CD4-positive, alpha-beta memory T cell (primary cell): ENCODE data around the gene ARHGEF33. TPM values are rescaled to one million over a fixed set of nuclear protein-coding genes. Genes with fewer than 3 reads are reported as not detected.
A peak's percentile ranks its signal among the peaks of the same experiment; 100 is the strongest.

Experiments used
- CTCF ChIA-PET: fragments of 350-600 bp; sonication (Branson Sonifier 250); formaldehyde crosslinking; loops from one replicate; lab custom pipeline; 2021; ENCODE audit warnings: inconsistent platforms; ENCODE audit not compliant: partially characterized antibody; lab: Charles Lee
- POLR2A ChIA-PET: fragments of 350-600 bp; sonication (Branson Sonifier 250); formaldehyde crosslinking; loops from one replicate; lab custom pipeline; 2021; ENCODE audit not compliant: partially characterized antibody; lab: Charles Lee
- DNase-seq, 5 donors: peaks; one replicate each; pipeline versions ENCODE4 v3.0.0 to v3.0.0-alpha.2; 2020 to 2022; ENCODE audit warnings: mixed read lengths in 1 of 5
- H3K27ac ChIP-seq: one replicate; pipeline ENCODE4 v1.7.0; 2013; ENCODE audit warnings: low read depth, low read length
- H3K27me3 ChIP-seq: 2 replicates; pipeline ENCODE4 v1.7.0; 2013; ENCODE audit warnings: mild to moderate bottlenecking, low read length, moderate library complexity; ENCODE audit not compliant: insufficient read depth
- H3K36me3 ChIP-seq: 2 replicates; pipeline ENCODE4 v1.7.0; 2013; ENCODE audit warnings: mild to moderate bottlenecking, low read length, moderate library complexity; ENCODE audit not compliant: insufficient read depth
- H3K4me1 ChIP-seq: 2 replicates; pipeline ENCODE4 v1.7.0; 2013; ENCODE audit warnings: mild to moderate bottlenecking, low read length, moderate library complexity; ENCODE audit not compliant: insufficient read depth
- H3K4me3 ChIP-seq, 2 donors: one replicate each; pipeline ENCODE4 v1.7.0; 2013; ENCODE audit warnings: low read length in 2 of 2, mild to moderate bottlenecking in 1 of 2
- H3K9me3 ChIP-seq, 2 donors: one replicate each; pipeline ENCODE4 v1.7.0; 2013; ENCODE audit warnings: low read length in 2 of 2, control low read depth in 1 of 2; ENCODE audit not compliant: control insufficient read depth in 1 of 2
- H3K27ac Mint-ChIP-seq, 7 donors: one replicate each; pipeline ENCODE4 v1.8.0; 2020 to 2021; ENCODE audit warnings: mixed read lengths in 7 of 7, mild to moderate bottlenecking in 6 of 7, inconsistent platforms in 3 of 7, moderate library complexity in 3 of 7
- H3K27me3 Mint-ChIP-seq, 2 donors: one replicate each; pipeline ENCODE4 v1.8.0; 2020 to 2021; ENCODE audit warnings: mixed read lengths in 2 of 2
- H3K36me3 Mint-ChIP-seq, 2 donors: one replicate each; pipeline ENCODE4 v1.8.0; 2020 to 2021; ENCODE audit warnings: mixed read lengths in 2 of 2, inconsistent platforms in 1 of 2, mild to moderate bottlenecking in 1 of 2
- H3K4me1 Mint-ChIP-seq, 4 donors: one replicate each; pipeline ENCODE4 v1.8.0; 2020 to 2021; ENCODE audit warnings: mixed read lengths in 4 of 4, mild to moderate bottlenecking in 1 of 4
- H3K4me3 Mint-ChIP-seq, 8 donors: one replicate each; pipeline ENCODE4 v1.8.0; 2020 to 2021; ENCODE audit warnings: mixed read lengths in 8 of 8, mild to moderate bottlenecking in 7 of 8, moderate library complexity in 6 of 8, inconsistent platforms in 3 of 8
- H3K9me3 Mint-ChIP-seq, 8 donors: one replicate each; pipeline ENCODE4 v1.8.0; 2020 to 2021; ENCODE audit warnings: mixed read lengths in 8 of 8, mild to moderate bottlenecking in 5 of 8, inconsistent platforms in 3 of 8, moderate library complexity in 1 of 8
- intact Hi-C: fragments of 100-400 bp; cut with micrococcal nuclease; formaldehyde crosslinking; loops from one replicate; pipeline ENCODE4 v1.15.1; 2023
- polyA plus RNA-seq, 2 donors: library from polyadenylated mRNA; unstranded; fragments of 300-500 nt; fragmentation: Illumina TruSeq; gene quantifications; one replicate each; pipeline ENCODE4 v1.2.3, GENCODE V29; 2021
- total RNA-seq, 2 experiments: library from RNA; stranded (reverse); gene quantifications; one replicate each; pipeline ENCODE4 v1.2.3, GENCODE V29; 2021

Gene ARHGEF33
- total and polyA plus RNA-seq, 4 experiments from 2014 or later: 0.09 to 0.53 TPM; not detected in 2

DNA sequence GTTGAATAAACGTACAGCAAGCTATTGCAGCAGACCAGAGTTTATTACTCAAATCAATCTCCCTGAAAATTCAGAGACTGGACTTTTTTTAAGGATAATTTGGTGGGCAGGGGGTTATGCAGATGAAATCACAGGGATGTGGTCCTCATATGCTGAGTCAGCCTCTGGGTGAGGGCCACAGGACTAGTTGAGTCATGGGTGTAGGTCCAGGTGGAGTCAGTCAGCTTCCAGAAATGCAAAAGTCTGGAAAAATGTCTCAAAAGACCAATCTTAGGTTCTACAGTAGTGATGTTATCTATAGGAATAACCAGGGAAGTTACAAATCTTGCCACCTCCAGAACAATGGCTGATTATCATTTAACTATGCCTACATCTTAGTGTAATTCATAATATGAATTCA, 51.1 kb downstream of the ARHGEF33 start:
- Histone ChIP-seq H3K36me3 (no peaks in the 10 kb centered on the region), H3K4me3 (no peak overlapping the region), H3K27ac (no peak overlapping the region), H3K9me3 (no peaks in the 10 kb centered on the region), H3K27me3 (no peaks in the 10 kb centered on the region), H3K4me1 (no peaks in the 10 kb centered on the region)
- H3K4me3 Mint-ChIP-seq: no peak overlapping the region
- DNase-seq: no peak
- no peak overlapping the region for H3K27ac Mint-ChIP-seq
- H3K36me3 Mint-ChIP-seq: no peaks in the 10 kb centered on the region
- no peaks in the 10 kb centered on the region for H3K4me1 Mint-ChIP-seq
- POLR2A ChIA-PET: no interaction called here
- intact Hi-C loops: no loop called here
- peaks cover under 1 to 2% of the 10 kb centered on the region in 2 donors for H3K27me3 Mint-ChIP-seq
- no peaks in the 10 kb centered on the region for H3K9me3 Mint-ChIP-seq
- CTCF ChIA-PET: no interaction called here

- no peaks in the 10 kb centered on the region for H3K9me3 Mint-ChIP-seq
- H3K27ac ChIP-seq: no peak overlapping the region
- H3K4me3 Mint-ChIP-seq: no peak overlapping the region
- H3K4me1 ChIP-seq: no peaks in the 10 kb centered on the region
- no peaks in the 10 kb centered on the region for H3K9me3 ChIP-seq
- H3K4me1 Mint-ChIP-seq: no peaks in the 10 kb centered on the region
- ChIA-PET POLR2A (no interaction called here), CTCF (interaction anchor here (0.5 to 2.0 kb wide), 3 partner anchors 11 to 115 kb away, joined by 3 to 6 read pairs (median 5); no protein-coding TSS in a partner anchor)
- H3K36me3 Mint-ChIP-seq: no peaks in the 10 kb centered on the region
- H3K27me3 Mint-ChIP-seq: peaks cover 0 to 2% of the 10 kb centered on the region in 2 donors
- peak overlapping the region in 1 of 7 donors; percentile 49 for H3K27ac Mint-ChIP-seq
- no peaks in the 10 kb centered on the region for H3K27me3 ChIP-seq
- H3K4me3 ChIP-seq: no peak overlapping the region
- no peak for DNase-seq
- intact Hi-C loops: no loop called here
- no peaks in the 10 kb centered on the region for H3K36me3 ChIP-seq
Measured at GRCh38 chr2:38943784-38944183, 54.1 kb downstream of the ARHGEF33 start.

DNA sequence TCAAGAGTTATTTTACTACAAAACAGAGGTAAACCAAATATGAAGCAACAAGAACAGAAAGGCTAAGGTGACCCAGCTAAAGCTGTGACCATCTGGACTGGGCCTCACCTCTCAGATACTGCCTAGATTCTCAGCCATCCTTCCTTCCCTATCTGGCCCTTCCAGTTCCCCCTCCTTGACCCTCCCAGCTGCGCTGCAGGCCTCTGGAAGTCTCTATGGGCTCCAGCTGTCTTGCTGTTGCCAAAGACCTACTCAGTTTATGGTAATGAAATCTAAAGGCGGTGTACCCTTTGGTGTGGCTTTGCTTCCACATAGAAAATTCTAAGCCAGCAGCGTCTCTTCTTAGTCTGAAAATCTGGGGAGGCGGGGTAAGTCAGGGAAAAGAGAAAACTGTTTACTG, 55.7 kb downstream of the ARHGEF33 start:
- Histone ChIP-seq H3K27ac (no peak overlapping the region), H3K27me3 (no peaks in the 10 kb centered on the region), H3K4me1 (no peaks in the 10 kb centered on the region), H3K4me3 (no peak overlapping the region), H3K36me3 (no peaks in the 10 kb centered on the region), H3K9me3 (no peaks in the 10 kb centered on the region)
- Mint-ChIP-seq H3K9me3 (no peaks in the 10 kb centered on the region), H3K4me3 (no peak overlapping the region), H3K27me3 (peaks cover 0 to 2% of the 10 kb centered on the region in 2 donors), H3K27ac (peak overlapping the region in 2 of 7 donors; percentile 28 to 44), H3K4me1 (no peaks in the 10 kb centered on the region), H3K36me3 (no peaks in the 10 kb centered on the region)
- intact Hi-C loops: no loop called here
- DNase-seq: no peak
- POLR2A ChIA-PET: no interaction called here
- CTCF ChIA-PET: interaction anchor here (0.6 to 7.2 kb wide), 5 partner anchors 8 to 287 kb away, joined by 4 to 220 read pairs (median 30); no protein-coding TSS in a partner anchor

GRCh38 chr2:38945911-38946310, 56.2 kb downstream of the ARHGEF33 start:
- ChIA-PET POLR2A (no interaction called here), CTCF (interaction anchor here (0.6 to 7.2 kb wide), 11 partner anchors 9 to 289 kb away, joined by 4 to 220 read pairs (median 14); no protein-coding TSS in a partner anchor)
- Mint-ChIP-seq H3K27me3 (peaks cover 0 to 2% of the 10 kb centered on the region in 2 donors), H3K27ac (no peak overlapping the region), H3K4me3 (no peak overlapping the region), H3K36me3 (no peaks in the 10 kb centered on the region), H3K4me1 (no peaks in the 10 kb centered on the region), H3K9me3 (no peaks in the 10 kb centered on the region)
- no peak for DNase-seq
- Histone ChIP-seq H3K27ac (no peak overlapping the region), H3K36me3 (no peaks in the 10 kb centered on the region), H3K4me1 (no peaks in the 10 kb centered on the region), H3K27me3 (no peaks in the 10 kb centered on the region), H3K9me3 (no peaks in the 10 kb centered on the region), H3K4me3 (no peak overlapping the region)
- intact Hi-C loops: loop anchor here (2.0 kb wide), 2 partner anchors 113 to 175 kb away; partner anchors contain the start of gene SOS1

GRCh38 chr2:38947241-38948239, 57.9 kb downstream of the ARHGEF33 start:
- Histone ChIP-seq H3K27me3 (no peaks in the 10 kb centered on the region), H3K4me1 (no peaks in the 10 kb centered on the region), H3K27ac (no peak overlapping the region), H3K36me3 (no peaks in the 10 kb centered on the region), H3K9me3 (no peaks in the 10 kb centered on the region), H3K4me3 (no peak overlapping the region)
- H3K4me3 Mint-ChIP-seq: no peak overlapping the region
- H3K36me3 Mint-ChIP-seq: no peaks in the 10 kb centered on the region
- no peak overlapping the region for H3K27ac Mint-ChIP-seq
- no peaks in the 10 kb centered on the region for H3K9me3 Mint-ChIP-seq
- no peaks in the 10 kb centered on the region for H3K4me1 Mint-ChIP-seq
- ChIA-PET POLR2A (interaction anchor here (1.1 to 1.3 kb wide), 2 partner anchors 280 to 282 kb away, joined by 5 to 6 read pairs; no protein-coding TSS in a partner anchor), CTCF (interaction anchor here (0.6 to 7.2 kb wide), 35 partner anchors 10 to 783 kb away, joined by 3 to 220 read pairs (median 4); partner anchors contain the start of genes MAP4K3 and SOS1)
- H3K27me3 Mint-ChIP-seq: peaks cover 0 to 2% of the 10 kb centered on the region in 2 donors
- peak; percentile 44 to 60 (median 49) for DNase-seq
- intact Hi-C loops: loop anchor here (1.0 to 2.0 kb wide), 3 partner anchors 111 to 283 kb away; partner anchors contain the start of gene SOS1

DNA sequence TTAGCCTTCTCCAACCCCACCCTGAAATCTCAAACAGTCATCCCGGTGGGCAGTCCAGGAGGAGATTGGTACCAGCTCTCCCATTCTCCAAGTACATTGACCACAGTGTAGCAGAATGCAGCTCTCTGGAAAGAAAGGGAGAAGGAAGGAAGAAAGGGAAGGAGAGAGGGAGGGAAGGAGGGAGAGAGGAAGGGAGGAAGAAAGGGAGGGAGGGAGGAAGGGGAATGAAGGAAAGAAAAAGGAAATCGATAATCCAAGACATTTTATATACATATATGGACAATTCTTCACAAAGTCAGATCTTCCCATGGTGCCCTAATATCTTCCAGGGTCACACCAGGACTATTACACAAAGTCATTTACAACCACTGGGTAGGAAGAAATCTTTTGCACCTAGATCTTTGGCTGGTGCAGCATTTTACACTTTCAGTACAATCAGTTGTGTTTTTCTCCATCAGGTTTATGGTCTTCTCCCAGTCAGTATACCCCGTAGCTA, 58.8 kb downstream of the ARHGEF33 start:
- Histone ChIP-seq H3K27ac (no peak overlapping the region), H3K4me1 (no peaks in the 10 kb centered on the region), H3K9me3 (no peaks in the 10 kb centered on the region), H3K27me3 (no peaks in the 10 kb centered on the region), H3K4me3 (no peak overlapping the region), H3K36me3 (no peaks in the 10 kb centered on the region)
- no peak overlapping the region for H3K4me3 Mint-ChIP-seq
- no peaks in the 10 kb centered on the region for H3K27me3 Mint-ChIP-seq
- ChIA-PET CTCF (interaction anchor here (0.9 to 7.2 kb wide), 26 partner anchors 9 to 301 kb away, joined by 3 to 220 read pairs (median 6); partner anchors contain the start of gene SOS1), POLR2A (interaction anchor here (1.1 to 1.3 kb wide), 2 partner anchors 279 to 281 kb away, joined by 5 to 6 read pairs; no protein-coding TSS in a partner anchor)
- H3K36me3 Mint-ChIP-seq: no peaks in the 10 kb centered on the region
- intact Hi-C loops: no loop called here
- DNase-seq: no peak
- no peaks in the 10 kb centered on the region for H3K9me3 Mint-ChIP-seq
- H3K4me1 Mint-ChIP-seq: no peaks in the 10 kb centered on the region
- no peak overlapping the region for H3K27ac Mint-ChIP-seq

GRCh38 chr2:38948995-38949394, 59.3 kb downstream of the ARHGEF33 start:
- ChIA-PET POLR2A (no interaction called here), CTCF (interaction anchor here (0.8 to 7.2 kb wide), 12 partner anchors 8 to 283 kb away, joined by 3 to 220 read pairs (median 8); no protein-coding TSS in a partner anchor)
- no peaks in the 10 kb centered on the region for H3K4me1 Mint-ChIP-seq
- Histone ChIP-seq H3K9me3 (no peaks in the 10 kb centered on the region), H3K4me1 (no peaks in the 10 kb centered on the region), H3K27ac (no peak overlapping the region), H3K27me3 (no peaks in the 10 kb centered on the region), H3K4me3 (no peak overlapping the region), H3K36me3 (no peaks in the 10 kb centered on the region)
- H3K27ac Mint-ChIP-seq: no peak overlapping the region
- no peak for DNase-seq
- H3K4me3 Mint-ChIP-seq: no peak overlapping the region
- no peaks in the 10 kb centered on the region for H3K36me3 Mint-ChIP-seq
- no peaks in the 10 kb centered on the region for H3K27me3 Mint-ChIP-seq
- intact Hi-C loops: no loop called here
- no peaks in the 10 kb centered on the region for H3K9me3 Mint-ChIP-seq
